HEK293T (cell line): ENCODE data around the gene DHX58.
"Not testable (repeated sequence)": the region's sequence is repeated elsewhere in the genome, so short reads cannot be mapped to it uniquely, and the experiment has no call there.

Source experiments
- ARNT ChIP-seq: fragments of 450-650 bp; IDR thresholded peaks from 2 replicates; pipeline ENCODE4 v1.6.1; 2017; ENCODE audit warnings: mild to moderate bottlenecking
- BHLHE40 ChIP-seq: fragments of 450-650 bp; IDR thresholded peaks from 2 replicates; pipeline ENCODE4 v1.6.1; 2016; ENCODE audit warnings: mild to moderate bottlenecking, moderate library complexity, borderline replicate concordance
- CTBP1 ChIP-seq: fragments of 450-650 bp; IDR thresholded peaks from 2 replicates; pipeline ENCODE4 v1.6.1; 2016; ENCODE audit warnings: borderline replicate concordance
- FOXA1 ChIP-seq: fragments of 450-650 bp; IDR thresholded peaks from 2 replicates; pipeline ENCODE4 v1.6.1; 2016; ENCODE audit warnings: mild to moderate bottlenecking
- FOXM1 ChIP-seq: fragments of 450-650 bp; IDR thresholded peaks from 2 replicates; pipeline ENCODE4 v1.6.1; 2017; ENCODE audit warnings: mild to moderate bottlenecking, borderline replicate concordance
- HDGF ChIP-seq: fragments of 450-650 bp; IDR thresholded peaks from 2 replicates; pipeline ENCODE4 v1.6.1; 2017; ENCODE audit warnings: antibody characterized with exemption, borderline replicate concordance
- L3MBTL2 ChIP-seq: fragments of 450-650 bp; conservative IDR thresholded peaks from 2 replicates; pipeline ENCODE4 v1.6.1; 2016; ENCODE audit warnings: mild to moderate bottlenecking
- LEF1 ChIP-seq: fragments of 450-650 bp; IDR thresholded peaks from 2 replicates; pipeline ENCODE4 v1.6.1; 2017; ENCODE audit warnings: mild to moderate bottlenecking, borderline replicate concordance
- NFRKB ChIP-seq: fragments of 450-650 bp; IDR thresholded peaks from 2 replicates; pipeline ENCODE4 v1.6.1; 2016; ENCODE audit warnings: mild to moderate bottlenecking, moderate library complexity
- SP1 ChIP-seq: fragments of 450-650 bp; IDR thresholded peaks from 2 replicates; pipeline ENCODE4 v1.6.1; 2017
- SUZ12 ChIP-seq: fragments of 450-650 bp; IDR thresholded peaks from 2 replicates; pipeline ENCODE4 v1.6.1; 2016; ENCODE audit warnings: mild to moderate bottlenecking
- ZNF384 ChIP-seq: fragments of 450-650 bp; IDR thresholded peaks from 2 replicates; pipeline ENCODE4 v1.6.1; 2016
- TF ChIP-seq, protein P1 (sequence below): fragments of 450-650 bp; IDR thresholded peaks from 2 replicates; pipeline ENCODE4 v1.6.1; 2016

DNA sequence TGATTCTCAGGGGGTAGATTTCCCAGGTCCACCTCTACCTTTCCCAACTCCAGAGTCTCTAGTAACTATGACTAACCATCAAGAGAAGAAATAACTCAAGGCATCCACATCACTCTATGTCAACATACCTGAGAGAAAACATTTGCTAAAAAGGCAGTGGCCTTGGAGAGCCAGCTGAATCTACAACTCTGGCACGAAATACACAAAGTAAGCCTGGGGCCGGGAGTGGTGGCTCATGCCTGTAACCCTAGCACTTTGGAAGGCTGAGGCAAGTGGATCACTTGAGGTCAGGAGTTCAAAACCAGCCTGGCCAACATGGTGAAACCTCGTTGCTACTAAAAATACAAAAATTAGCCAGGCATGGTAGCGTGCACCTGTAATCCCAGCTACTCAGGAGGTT is 30.6 kb upstream of the DHX58 start:
- TF ChIP-seq, protein P1, sequence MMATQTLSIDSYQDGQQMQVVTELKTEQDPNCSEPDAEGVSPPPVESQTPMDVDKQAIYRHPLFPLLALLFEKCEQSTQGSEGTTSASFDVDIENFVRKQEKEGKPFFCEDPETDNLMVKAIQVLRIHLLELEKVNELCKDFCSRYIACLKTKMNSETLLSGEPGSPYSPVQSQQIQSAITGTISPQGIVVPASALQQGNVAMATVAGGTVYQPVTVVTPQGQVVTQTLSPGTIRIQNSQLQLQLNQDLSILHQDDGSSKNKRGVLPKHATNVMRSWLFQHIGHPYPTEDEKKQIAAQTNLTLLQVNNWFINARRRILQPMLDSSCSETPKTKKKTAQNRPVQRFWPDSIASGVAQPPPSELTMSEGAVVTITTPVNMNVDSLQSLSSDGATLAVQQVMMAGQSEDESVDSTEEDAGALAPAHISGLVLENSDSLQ = not testable (repeated sequence)
- not testable (repeated sequence) for TF ChIP-seq FOXA1, SP1, NFRKB, SUZ12, BHLHE40, L3MBTL2, CTBP1, ZNF384, HDGF, LEF1, FOXM1, ARNT
